GM12892 (cell line): ENCODE data around the gene CPXM2.

Source experiments
- POLR2A ChIP-seq: IDR thresholded peaks from 2 replicates; pipeline ENCODE4 v1.6.1; 2011; ENCODE audit warnings: low read depth, low read length, control low read depth
- POLR2AphosphoS5 ChIP-seq: IDR thresholded peaks from 2 replicates; pipeline ENCODE4 v1.6.1; 2011; ENCODE audit warnings: low read depth, low read length, control low read depth

- TF ChIP-seq POLR2A (no peak), POLR2AphosphoS5 (no peak)
Observed at GRCh38 chr10:123912466-123912865, 20.9 kb upstream of the CPXM2 start.
